Fibroblast of lung (primary cell): ENCODE measurements around the gene CTNND2. TPM values are rescaled to one million over a fixed set of nuclear protein-coding genes. Genes with fewer than 3 reads are reported as not detected.

ENCODE experiments used
- DNase-seq, 2 donors: peaks; one replicate each; pipeline versions ENCODE4 v3.0.0 to v3.0.0-alpha.2; 2010; ENCODE audit warnings: low read depth in 2 of 2
- H2AFZ ChIP-seq: 2 replicates; pipeline ENCODE4 v1.5.1; 2012; ENCODE audit warnings: low read length, control low read depth, inconsistent platforms
- H3K27ac ChIP-seq: 2 replicates; pipeline ENCODE4 v1.5.1; 2011; ENCODE audit warnings: low read length, control low read depth; ENCODE audit not compliant: insufficient read depth
- H3K27me3 ChIP-seq: 2 replicates; pipeline ENCODE4 v1.5.1; 2011; ENCODE audit warnings: mild to moderate bottlenecking, low read length; ENCODE audit not compliant: control insufficient read depth, insufficient read depth
- H3K36me3 ChIP-seq: 2 replicates; pipeline ENCODE4 v1.5.1; 2011; ENCODE audit warnings: low read length; ENCODE audit not compliant: control insufficient read depth, insufficient read depth
- H3K4me1 ChIP-seq: 2 replicates; pipeline ENCODE4 v1.5.1; 2011; ENCODE audit warnings: low read length; ENCODE audit not compliant: control insufficient read depth, insufficient read depth; ENCODE audit errors: extremely low read depth
- H3K4me2 ChIP-seq: 2 replicates; pipeline ENCODE4 v1.5.1; 2011; ENCODE audit warnings: low read length, control low read depth; ENCODE audit not compliant: insufficient read depth; ENCODE audit errors: extremely low read depth
- H3K4me3 ChIP-seq, 4 experiments: fragments of 200-600 bp in 1 of 4; sonication (generic) in 1 of 4; replicated peaks in 1 of 4; 2 replicates each; pipeline ENCODE4 v1.5.1; 2011 to 2016; ENCODE audit warnings: low read length in 4 of 4, low read depth in 3 of 4, mild to moderate bottlenecking in 3 of 4, control low read depth in 2 of 4, inconsistent platforms in 1 of 4, mixed read lengths in 1 of 4; ENCODE audit not compliant: insufficient read depth in 1 of 4; ENCODE audit errors: control extremely low read depth in 1 of 4
- H3K79me2 ChIP-seq: 2 replicates; pipeline ENCODE4 v1.5.1; 2012; ENCODE audit warnings: mild to moderate bottlenecking, low read length, inconsistent platforms; ENCODE audit not compliant: control insufficient read depth, insufficient read depth
- H3K9ac ChIP-seq: 2 replicates; pipeline ENCODE4 v1.5.1; 2011; ENCODE audit warnings: mild to moderate bottlenecking, low read length, control low read depth; ENCODE audit not compliant: insufficient read depth
- H3K9me3 ChIP-seq: 2 replicates; pipeline ENCODE4 v1.5.1; 2012; ENCODE audit warnings: low read depth, low read length; ENCODE audit not compliant: control insufficient read depth, insufficient read depth
- H4K20me1 ChIP-seq: 2 replicates; pipeline ENCODE4 v1.5.1; 2011; ENCODE audit warnings: low read length; ENCODE audit not compliant: control insufficient read depth, insufficient read depth; ENCODE audit errors: extremely low read depth
- CTCF ChIP-seq, 2 donors: IDR thresholded peaks in 1 of 2; conservative IDR thresholded peaks in 1 of 2; 1 replicate in 1 of 2; 2 replicates in 1 of 2; pipeline ENCODE4 v1.5.1; 2011 to 2012; ENCODE audit warnings: low read length in 2 of 2, control low read depth in 1 of 2, inconsistent platforms in 1 of 2, low read depth in 1 of 2, mild to moderate bottlenecking in 1 of 2
- EZH2 ChIP-seq: IDR thresholded peaks from 2 replicates; pipeline ENCODE4 v1.5.1; 2012; ENCODE audit warnings: low read length, control low read depth, mild to moderate bottlenecking; ENCODE audit errors: missing control alignments
- polyA plus RNA-seq, 2 donors: library from polyadenylated mRNA; depleted of rRNA in 1 of 2; stranded (reverse) in 1 of 2; unstranded in 1 of 2; fragments of >200 nt; gene quantifications; 2 replicates each; pipeline ENCODE4 v1.2.1, GENCODE V29; 2011 to 2012; ENCODE audit warnings: missing spikeins in 1 of 2
- total RNA-seq: library from RNA; depleted of rRNA; stranded (reverse); fragments of >200 nt; gene quantifications from 2 replicates; pipeline ENCODE4 v1.2.1, GENCODE V29; 2014

CTNND2 gene
- total and polyA plus RNA-seq, 2 donors (not counting 1 experiment from before 2014, with no cell fraction given): not detected

GRCh38 chr5:11084111-11084510 is 820.1 kb downstream of the CTNND2 start:
- no peak overlapping the region for H3K4me2 ChIP-seq
- H4K20me1 ChIP-seq: no peaks in the 10 kb centered on the region
- H3K27me3 ChIP-seq: peaks cover 4% of the 10 kb centered on the region
- TF ChIP-seq EZH2 (no peak), CTCF (conservative IDR thresholded peaks at IDR 0.05 in 1 of 2, IDR thresholded peaks at IDR 0.05 in 1 of 2; ENCODE audit: low read depth in 1 of 2, low read length in 2 of 2) (no peak)
- no peaks in the 10 kb centered on the region for H3K36me3 ChIP-seq
- H3K9me3 ChIP-seq: no peaks in the 10 kb centered on the region
- DNase-seq: no peak
- no peaks in the 10 kb centered on the region for H3K79me2 ChIP-seq
- no peak overlapping the region for H3K4me3 ChIP-seq
- H3K27ac ChIP-seq: no peak overlapping the region
- H3K4me1 ChIP-seq: no peaks in the 10 kb centered on the region
- H2AFZ ChIP-seq: no peak overlapping the region
- no peak overlapping the region for H3K9ac ChIP-seq

GRCh38 chr5:11082404-11082945 is 821.8 kb downstream of the CTNND2 start:
- Histone ChIP-seq H3K9me3 (no peaks in the 10 kb centered on the region), H3K4me2 (no peak overlapping the region), H2AFZ (no peak overlapping the region), H4K20me1 (no peaks in the 10 kb centered on the region), H3K79me2 (no peaks in the 10 kb centered on the region), H3K4me3 (no peak overlapping the region), H3K9ac (no peak overlapping the region), H3K27me3 (peaks cover 4% of the 10 kb centered on the region), H3K4me1 (no peaks in the 10 kb centered on the region), H3K36me3 (no peaks in the 10 kb centered on the region), H3K27ac (no peak overlapping the region)
- DNase-seq: no peak
- no peak for TF ChIP-seq EZH2
- TF ChIP-seq CTCF (conservative IDR thresholded peaks at IDR 0.05 in 1 of 2, IDR thresholded peaks at IDR 0.05 in 1 of 2; ENCODE audit: low read depth in 1 of 2, low read length in 2 of 2): no peak

GRCh38 chr5:11076945-11077613 is 827.2 kb downstream of the CTNND2 start:
- TF ChIP-seq EZH2: no peak
- TF ChIP-seq CTCF (conservative IDR thresholded peaks at IDR 0.05 in 1 of 2, IDR thresholded peaks at IDR 0.05 in 1 of 2; ENCODE audit: low read depth in 1 of 2, low read length in 2 of 2): no peak
- H3K9me3 ChIP-seq: no peaks in the 10 kb centered on the region
- H3K36me3 ChIP-seq: no peaks in the 10 kb centered on the region
- no peak overlapping the region for H3K27ac ChIP-seq
- no peaks in the 10 kb centered on the region for H3K27me3 ChIP-seq
- no peaks in the 10 kb centered on the region for H3K79me2 ChIP-seq
- H3K4me2 ChIP-seq: no peak overlapping the region
- H3K9ac ChIP-seq: no peak overlapping the region
- no peaks in the 10 kb centered on the region for H3K4me1 ChIP-seq
- H4K20me1 ChIP-seq: no peaks in the 10 kb centered on the region
- H2AFZ ChIP-seq: no peak overlapping the region
- no peak overlapping the region for H3K4me3 ChIP-seq
- DNase-seq: no peak
